Lower lobe of right lung (tissue), 2 donors: ENCODE measurements around the gene PRKCZ. TPM values are rescaled to one million over a fixed set of nuclear protein-coding genes. Genes with fewer than 3 reads are reported as not detected.
A peak's percentile ranks its signal among the peaks of the same experiment; 100 is the strongest.

Source experiments
- ATAC-seq, 2 donors: fragments of 200-7000 bp; cut with Tn5 transposase; one replicate each; pipeline ENCODE4 v1.9.1; 2020 to 2022; ENCODE audit warnings: mild to moderate bottlenecking in 2 of 2, moderate library complexity in 2 of 2
- DNase-seq: peaks from one replicate; pipeline ENCODE4 v3.0.0-alpha.2; 2020
- H3K27ac ChIP-seq: fragments of 200-600 bp; one replicate; pipeline ENCODE4 v1.8.0; 2022
- H3K27me3 ChIP-seq: fragments of 200-600 bp; one replicate; pipeline ENCODE4 v1.8.0; 2022; ENCODE audit warnings: low read depth
- H3K36me3 ChIP-seq: fragments of 200-600 bp; one replicate; pipeline ENCODE4 v1.8.0; 2022; ENCODE audit warnings: mild to moderate bottlenecking
- H3K4me1 ChIP-seq: fragments of 200-600 bp; one replicate; pipeline ENCODE4 v1.8.0; 2022
- H3K4me3 ChIP-seq: fragments of 200-600 bp; one replicate; pipeline ENCODE4 v1.8.0; 2022; ENCODE audit warnings: mild to moderate bottlenecking
- H3K9me3 ChIP-seq: fragments of 200-600 bp; one replicate; pipeline ENCODE4 v1.8.0; 2022
- intact Hi-C: fragments of 100-400 bp; cut with DNase I; formaldehyde crosslinking; loops from one replicate; pipeline ENCODE4 v1.11.0; 2022
- total RNA-seq: library from RNA; stranded (reverse); fragmentation: NEBNext Ultra II Directional; extraction: Animal tissue kit (Norgen Biotek cat#: 25700); gene quantifications from one replicate; pipeline ENCODE4 v1.2.1, GENCODE V29; 2021
- TF ChIP-seq, protein P1 (sequence below): fragments of 200-600 bp; IDR thresholded peaks from one replicate; pipeline ENCODE4 v1.8.0; 2022; ENCODE audit warnings: antibody characterized with exemption, mild to moderate bottlenecking
- donor health status: DM: no; HTN: yes; CAD: no; lungs with severe emphysema.

PRKCZ gene
- total RNA-seq, 1 donor from 2014 or later: 97.6 TPM

DNA sequence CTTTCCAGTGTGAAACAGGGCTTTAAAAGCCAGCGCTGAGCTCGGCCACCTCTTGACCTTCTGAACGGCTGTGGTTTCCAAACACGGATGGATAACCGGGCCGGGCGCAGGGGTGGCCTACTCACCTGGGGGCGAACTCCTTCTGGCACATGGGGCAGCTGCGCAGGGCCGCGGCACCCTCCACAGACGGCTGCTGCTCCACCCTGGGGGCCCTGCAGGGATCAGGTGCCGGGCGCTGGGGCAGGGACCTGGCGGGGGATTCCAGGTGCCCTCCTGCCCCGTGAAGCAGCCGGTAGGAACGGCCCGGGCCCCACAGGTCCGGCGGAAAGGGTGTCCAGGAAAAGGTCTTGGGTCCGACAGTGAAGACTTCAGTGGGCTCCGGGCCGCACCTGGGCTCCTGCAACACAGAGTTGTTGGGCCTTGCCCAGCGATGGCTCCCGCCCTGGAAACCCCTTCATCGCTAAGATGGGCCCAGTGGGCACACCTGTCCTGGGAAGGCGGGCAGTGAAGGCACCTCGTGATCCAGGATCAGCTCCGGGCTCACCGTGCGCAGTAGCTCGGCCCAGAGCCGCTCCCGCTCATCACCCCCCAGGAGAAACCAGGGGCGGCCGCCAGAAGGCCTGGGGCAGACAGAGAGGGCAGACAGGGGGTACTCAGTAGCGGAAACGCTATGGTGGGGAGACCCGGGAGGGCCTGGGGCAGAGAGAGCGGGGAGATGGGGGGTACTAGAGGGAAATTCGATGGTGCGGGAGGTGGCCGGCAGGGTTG lies 143.5 kb downstream of the PRKCZ start:
- intact Hi-C loops: no loop called here
- H3K4me3 ChIP-seq: peak overlapping the region; percentile 72
- H3K4me1 ChIP-seq: peaks cover 61% of the 10 kb centered on the region
- H3K27ac ChIP-seq: peak overlapping the region; percentile 92
- no peak for ATAC-seq
- no peaks in the 10 kb centered on the region for H3K27me3 ChIP-seq
- TF ChIP-seq, protein P1, sequence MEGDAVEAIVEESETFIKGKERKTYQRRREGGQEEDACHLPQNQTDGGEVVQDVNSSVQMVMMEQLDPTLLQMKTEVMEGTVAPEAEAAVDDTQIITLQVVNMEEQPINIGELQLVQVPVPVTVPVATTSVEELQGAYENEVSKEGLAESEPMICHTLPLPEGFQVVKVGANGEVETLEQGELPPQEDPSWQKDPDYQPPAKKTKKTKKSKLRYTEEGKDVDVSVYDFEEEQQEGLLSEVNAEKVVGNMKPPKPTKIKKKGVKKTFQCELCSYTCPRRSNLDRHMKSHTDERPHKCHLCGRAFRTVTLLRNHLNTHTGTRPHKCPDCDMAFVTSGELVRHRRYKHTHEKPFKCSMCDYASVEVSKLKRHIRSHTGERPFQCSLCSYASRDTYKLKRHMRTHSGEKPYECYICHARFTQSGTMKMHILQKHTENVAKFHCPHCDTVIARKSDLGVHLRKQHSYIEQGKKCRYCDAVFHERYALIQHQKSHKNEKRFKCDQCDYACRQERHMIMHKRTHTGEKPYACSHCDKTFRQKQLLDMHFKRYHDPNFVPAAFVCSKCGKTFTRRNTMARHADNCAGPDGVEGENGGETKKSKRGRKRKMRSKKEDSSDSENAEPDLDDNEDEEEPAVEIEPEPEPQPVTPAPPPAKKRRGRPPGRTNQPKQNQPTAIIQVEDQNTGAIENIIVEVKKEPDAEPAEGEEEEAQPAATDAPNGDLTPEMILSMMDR: no peak
- no peak for DNase-seq
- no peaks in the 10 kb centered on the region for H3K9me3 ChIP-seq
- no peaks in the 10 kb centered on the region for H3K36me3 ChIP-seq

DNA sequence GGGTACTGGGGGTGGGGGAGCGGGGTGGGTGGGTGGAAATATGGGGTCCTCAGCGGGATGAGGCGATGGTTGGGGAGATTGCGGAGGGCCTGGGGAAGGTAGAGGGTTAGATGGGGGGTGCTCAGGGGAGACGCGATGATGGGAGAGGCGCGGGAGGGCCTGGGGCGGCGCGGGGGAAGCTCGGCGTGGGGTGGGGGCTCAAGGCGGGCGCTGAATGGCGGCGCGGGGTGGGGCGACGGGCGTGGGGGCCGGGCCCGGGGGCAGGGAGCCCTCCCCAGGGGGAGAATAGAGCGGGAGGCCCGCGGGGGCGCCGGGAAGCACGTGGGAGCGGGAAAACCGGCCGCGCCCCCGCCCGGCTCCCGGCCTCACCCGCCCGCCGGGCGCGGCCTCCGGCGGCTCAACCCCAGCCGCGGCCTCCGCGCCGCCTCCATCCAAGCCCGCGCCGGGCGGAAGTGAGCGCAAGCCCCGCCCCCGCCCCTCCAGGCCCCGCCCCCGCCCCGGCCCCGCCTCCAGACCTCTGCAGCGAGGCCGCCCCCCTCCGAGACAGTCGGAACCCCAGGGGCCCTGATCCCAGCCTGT lies 144.2 kb downstream of the PRKCZ start, which contains the start of gene FAAP20:
Gene FAAP20 (minus strand): TSS at position 454 of the 579 bp plus-strand sequence. CDS start 23 bp downstream, at position 431.
- Histone ChIP-seq H3K4me1 (peaks cover 62% of the 10 kb centered on the region), H3K27ac (peak within 1 kb of the TSS; percentile 92), H3K36me3 (no peaks in the 10 kb centered on the region), H3K27me3 (no peaks in the 10 kb centered on the region), H3K4me3 (peak within 1 kb of the TSS; percentile 72), H3K9me3 (no peaks in the 10 kb centered on the region)
- intact Hi-C loops: no loop called here
- TF ChIP-seq, protein P1: no peak
- DNase-seq (no peak), ATAC-seq (peak; percentile 73 to 74)

DNA sequence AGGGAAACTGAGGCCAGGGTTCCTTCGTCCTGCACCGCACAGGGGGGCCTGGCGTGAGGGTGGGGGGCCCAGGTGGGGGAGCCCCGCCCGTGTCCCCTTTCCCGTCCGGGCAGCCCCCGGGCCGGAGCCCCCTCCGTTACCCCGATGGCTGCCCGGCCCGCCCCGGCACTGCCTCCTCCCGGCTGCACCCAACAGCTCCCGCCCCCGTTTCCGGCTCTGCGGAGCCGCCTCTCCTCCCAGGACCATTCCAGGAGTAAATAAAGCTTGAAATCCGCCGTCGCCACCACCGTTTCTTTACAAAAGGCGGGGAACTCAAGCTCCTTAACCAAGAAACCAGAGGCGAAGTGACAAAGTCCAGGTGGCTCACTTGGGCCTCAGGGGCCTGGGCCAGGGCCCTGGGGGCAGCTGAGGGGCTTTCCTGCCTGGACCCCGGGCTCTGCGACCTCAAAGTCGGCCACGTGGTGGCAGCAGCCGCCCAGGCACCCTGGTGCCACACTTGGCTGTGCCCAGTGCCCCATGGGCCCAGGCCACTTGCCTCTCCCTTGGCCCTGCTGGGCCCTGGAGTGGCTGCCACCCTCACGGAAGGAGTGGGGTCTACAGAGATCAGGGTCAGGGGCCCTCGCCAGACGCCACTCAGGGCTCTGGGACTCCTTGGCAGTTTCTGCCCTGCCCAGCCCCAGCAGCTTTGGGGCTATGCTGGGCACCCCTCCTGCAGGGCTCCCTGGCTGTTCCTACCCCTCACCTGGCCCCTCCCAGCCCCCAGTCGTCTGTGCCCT lies 144.9 kb downstream of the PRKCZ start:
- Histone ChIP-seq H3K4me1 (peaks cover 64% of the 10 kb centered on the region), H3K27ac (peak overlapping the region; percentile 92), H3K4me3 (peak overlapping the region; percentile 72), H3K36me3 (no peaks in the 10 kb centered on the region), H3K9me3 (no peaks in the 10 kb centered on the region), H3K27me3 (no peaks in the 10 kb centered on the region)
- DNase-seq: peak; percentile 93
- intact Hi-C loops: loop anchor here (5.0 kb wide), 1 partner anchor 187 kb away; no protein-coding TSS in a partner anchor
- ATAC-seq: peak; percentile 83 to 86
- TF ChIP-seq, protein P1: peak; percentile 97

DNA sequence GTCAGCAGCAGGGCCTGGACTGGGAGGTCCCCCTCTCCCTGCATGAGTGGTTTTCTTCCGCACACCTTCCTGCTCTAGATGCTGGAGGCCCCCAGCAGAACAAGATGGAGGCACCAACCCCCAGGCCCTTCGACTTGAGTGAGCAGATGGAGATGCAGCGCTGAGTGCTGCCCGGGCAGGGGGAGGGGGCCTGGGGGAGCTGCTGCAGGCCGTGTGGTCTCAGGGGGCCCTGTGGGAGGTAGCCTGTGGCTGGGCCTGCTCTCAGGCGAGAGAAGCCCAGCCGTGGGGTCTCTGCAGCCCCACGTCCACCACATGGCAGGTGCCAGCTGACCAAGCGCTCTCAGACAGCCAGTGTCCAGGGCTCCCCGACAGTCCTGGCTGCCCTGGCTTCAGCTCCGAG lies 145.6 kb downstream of the PRKCZ start:
- Histone ChIP-seq H3K27me3 (no peaks in the 10 kb centered on the region), H3K4me1 (peaks cover 64% of the 10 kb centered on the region), H3K9me3 (no peaks in the 10 kb centered on the region), H3K4me3 (no peak overlapping the region), H3K36me3 (no peaks in the 10 kb centered on the region), H3K27ac (peak overlapping the region; percentile 92)
- TF ChIP-seq, protein P1: no peak
- no peak for DNase-seq
- intact Hi-C loops: loop anchor here (5.0 kb wide), 1 partner anchor 187 kb away; no protein-coding TSS in a partner anchor
- ATAC-seq: no peak

DNA sequence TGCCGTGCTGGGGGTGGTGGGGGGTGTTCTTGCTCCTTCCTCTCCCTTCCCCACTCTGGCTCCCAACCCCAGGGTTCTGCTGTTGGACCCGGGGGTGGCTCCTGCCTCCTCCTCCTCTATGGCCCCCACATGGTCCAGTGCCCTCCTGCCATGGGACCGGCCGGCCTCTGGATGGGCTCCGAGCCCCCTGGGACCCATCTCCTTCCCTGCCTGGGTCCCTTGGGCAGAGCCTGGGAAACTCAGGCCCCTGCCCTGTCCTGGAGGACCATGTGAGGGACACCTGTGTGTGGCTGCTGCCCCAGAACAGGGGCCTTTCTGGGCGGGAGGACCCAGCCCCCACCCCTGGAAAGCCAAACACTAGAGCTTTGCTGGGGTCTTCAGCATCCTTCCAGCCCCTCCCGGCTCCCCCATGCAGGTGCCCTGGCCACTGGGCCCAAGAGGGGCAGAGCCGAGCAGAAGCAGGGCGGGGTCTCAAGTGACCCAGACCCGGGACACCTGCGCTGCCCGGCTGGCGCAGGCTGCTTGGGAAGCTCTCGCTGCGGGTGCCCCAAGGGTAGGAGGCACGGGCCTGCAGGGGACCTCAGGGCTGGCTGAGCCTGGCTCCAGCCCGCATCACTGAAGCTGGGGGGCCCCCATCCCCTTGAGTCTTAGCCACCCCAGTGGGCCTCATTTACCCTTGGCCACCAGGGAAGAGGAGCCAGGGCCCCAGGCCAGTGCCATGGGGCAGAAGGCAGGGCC lies 146.9 kb downstream of the PRKCZ start:
- ATAC-seq: no peak
- TF ChIP-seq, protein P1: no peak
- Histone ChIP-seq H3K9me3 (no peaks in the 10 kb centered on the region), H3K27me3 (no peaks in the 10 kb centered on the region), H3K27ac (no peak overlapping the region), H3K4me3 (no peak overlapping the region), H3K4me1 (peaks cover 56% of the 10 kb centered on the region), H3K36me3 (no peaks in the 10 kb centered on the region)
- no peak for DNase-seq
- intact Hi-C loops: loop anchor here (5.0 kb wide), 1 partner anchor 185 kb away; no protein-coding TSS in a partner anchor
